H1 (cell line): ENCODE measurements around the gene MMP28. TPM values are rescaled to one million over a fixed set of nuclear protein-coding genes. Genes with fewer than 3 reads are reported as not detected.

Experiments
- BACH1 ChIP-seq: IDR thresholded peaks from 2 replicates; pipeline ENCODE4 v1.6.1; 2012; ENCODE audit warnings: low read length, improper control_type of control experiment
- CHD7 ChIP-seq: fragments of 300-600 bp; sonication (generic); IDR thresholded peaks from 2 replicates; pipeline ENCODE4 v1.7.1; 2012; ENCODE audit warnings: low read length, moderate library complexity, mild to moderate bottlenecking, inconsistent platforms; ENCODE audit not compliant: insufficient replicate concordance
- CTBP2 ChIP-seq: IDR thresholded peaks from 2 replicates; pipeline ENCODE4 v1.7.0; 2011; ENCODE audit warnings: borderline replicate concordance, mild to moderate bottlenecking, moderate library complexity, mixed read lengths, low read length; ENCODE audit not compliant: insufficient read depth, insufficient read length
- EP300 ChIP-seq, 2 experiments: IDR thresholded peaks; 1 replicate in 1 of 2; 2 replicates in 1 of 2; pipeline ENCODE4 v1.6.1; 2011 to 2012; ENCODE audit warnings: low read depth in 2 of 2, low read length in 2 of 2, mild to moderate bottlenecking in 2 of 2, borderline replicate concordance in 1 of 2, inconsistent platforms in 1 of 2, moderate library complexity in 1 of 2
- JUND ChIP-seq: IDR thresholded peaks from 2 replicates; pipeline ENCODE4 v1.6.1; 2011; ENCODE audit warnings: mild to moderate bottlenecking, improper control_type of control experiment, low read length
- KDM5A ChIP-seq: fragments of 200-600 bp; IDR thresholded peaks from 2 replicates; pipeline ENCODE4 v1.7.1; 2012; ENCODE audit warnings: mild to moderate bottlenecking, low read length, inconsistent platforms, mixed read lengths
- MAX ChIP-seq: IDR thresholded peaks from 2 replicates; pipeline ENCODE4 v1.6.1; 2012; ENCODE audit warnings: inconsistent platforms
- RNF2 ChIP-seq: fragments of 200-900, 300-1000 bp; sonication (generic); IDR thresholded peaks from 2 replicates; pipeline ENCODE4 v1.7.1; 2016; ENCODE audit warnings: borderline replicate concordance, low read depth, mild to moderate bottlenecking, antibody characterized with exemption, low read length; ENCODE audit not compliant: poor library complexity, severe bottlenecking; ENCODE audit errors: missing control alignments
- polyA plus RNA-seq, 7 experiments: library from polyadenylated mRNA; depleted of rRNA in 3 of 7; stranded (reverse) in 5 of 7; unstranded in 2 of 7; fragments of >200 nt in 5 of 7; fragments of 200-250 nt in 2 of 7; gene quantifications; 1 replicate in 5 of 7; 2 replicates in 1 of 7; 4 replicates in 1 of 7; pipeline versions ENCODE4 v1.2.1 to v1.2.3, GENCODE V29; 2011 to 2013; ENCODE audit warnings: missing spikeins in 2 of 7, mixed read lengths in 2 of 7
- total RNA-seq: library from RNA; stranded (reverse); fragmentation: NEBNext Ultra II Directional; extraction: Animal tissue kit (Norgen Biotek cat#: 25700); gene quantifications from 2 replicates; pipeline ENCODE4 v1.2.1, GENCODE V29; 2021

MMP28 gene
- total and polyA plus RNA-seq, 2 of the 8 experiments (the other 6 are each of a cell fraction or from before 2014, with no cell fraction given), result not detected

GRCh38 chr17:35764123-35764991 is 31.1 kb downstream of the MMP28 start (continued):
- no peak for TF ChIP-seq CHD7
- TF ChIP-seq BACH1, result no peak
- TF ChIP-seq EP300 (IDR thresholded peaks at IDR 0.05; ENCODE audit: borderline replicate concordance in 1 of 2, low read depth in 2 of 2, low read length in 2 of 2), result peak in 1 of 2 experiments; percentile 59; a peak in 1 of 3 replicates
- TF ChIP-seq RNF2, result no peak
- TF ChIP-seq MAX, result peak; percentile 91
- TF ChIP-seq KDM5A, result no peak
- 0 out of 2 replicates have a peak, but pooled peaks have one; percentile 11 for TF ChIP-seq JUND
- TF ChIP-seq CTBP2, result no peak
